DMS53 treated with DMSO at 0.1 percent for 48 hours (cell line): ENCODE results near the gene HSF2BP.
"Not testable (repeated sequence)": the region's sequence is repeated elsewhere in the genome, so short reads cannot be mapped to it uniquely, and the experiment has no call there.

ENCODE experiments used
- DNase-seq: peaks from one replicate; lab custom pipeline; 2025; ENCODE audit not compliant: unreplicated experiment; lab: John Stamatoyannopoulos, UW

The HSF2BP gene

DNA sequence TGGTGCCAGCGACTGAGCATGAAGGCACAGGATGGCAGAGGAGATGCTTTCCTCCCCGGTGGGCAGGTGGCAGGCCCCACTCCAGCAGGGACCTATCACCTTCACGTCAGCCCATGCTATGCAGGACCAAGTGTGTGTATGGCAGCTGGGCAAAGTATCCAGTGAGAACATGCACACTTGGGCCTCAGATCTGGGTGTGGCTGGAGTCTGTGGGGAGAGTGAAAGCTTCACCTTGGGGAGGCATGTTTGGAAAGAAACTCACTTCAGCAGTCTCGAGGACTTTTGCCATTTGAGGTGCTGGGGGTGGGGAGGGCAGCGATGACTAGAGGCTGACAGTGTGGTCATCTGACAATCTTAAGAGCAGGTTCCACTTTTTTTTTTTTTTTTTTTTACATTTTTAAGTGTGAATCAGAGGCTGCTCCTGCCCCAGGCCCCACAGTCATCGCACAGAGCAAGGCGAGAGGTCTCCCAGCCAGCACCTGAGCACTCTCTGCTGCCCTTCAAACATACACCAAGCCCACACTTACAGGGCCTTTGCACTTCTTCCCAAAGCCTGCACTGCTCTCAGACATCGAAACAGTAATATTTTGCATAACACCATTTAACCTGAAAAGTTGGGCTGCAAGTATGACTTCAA, 136.7 kb downstream of the HSF2BP start:
- not testable (repeated sequence) for DNase-seq

DNA sequence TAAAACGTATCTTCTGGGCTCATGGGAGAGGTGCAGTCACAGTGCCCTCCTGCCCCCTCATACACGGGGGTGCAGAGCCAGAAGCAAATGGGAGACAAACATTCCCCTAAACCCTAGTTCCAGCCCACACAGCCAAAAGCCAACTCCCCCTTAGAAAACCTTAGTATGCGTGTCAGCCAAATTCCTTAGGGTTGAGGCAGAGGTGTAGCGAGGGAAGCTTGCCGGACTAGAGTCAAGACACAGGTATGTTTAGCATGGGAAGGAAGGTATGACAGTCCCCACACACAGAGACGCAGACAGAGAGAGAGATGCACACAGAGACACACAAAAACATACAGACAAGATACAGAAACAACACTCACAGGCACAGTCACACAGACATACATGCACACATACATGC, 141.6 kb downstream of the HSF2BP start:
- DNase-seq = not testable (repeated sequence)

DNA sequence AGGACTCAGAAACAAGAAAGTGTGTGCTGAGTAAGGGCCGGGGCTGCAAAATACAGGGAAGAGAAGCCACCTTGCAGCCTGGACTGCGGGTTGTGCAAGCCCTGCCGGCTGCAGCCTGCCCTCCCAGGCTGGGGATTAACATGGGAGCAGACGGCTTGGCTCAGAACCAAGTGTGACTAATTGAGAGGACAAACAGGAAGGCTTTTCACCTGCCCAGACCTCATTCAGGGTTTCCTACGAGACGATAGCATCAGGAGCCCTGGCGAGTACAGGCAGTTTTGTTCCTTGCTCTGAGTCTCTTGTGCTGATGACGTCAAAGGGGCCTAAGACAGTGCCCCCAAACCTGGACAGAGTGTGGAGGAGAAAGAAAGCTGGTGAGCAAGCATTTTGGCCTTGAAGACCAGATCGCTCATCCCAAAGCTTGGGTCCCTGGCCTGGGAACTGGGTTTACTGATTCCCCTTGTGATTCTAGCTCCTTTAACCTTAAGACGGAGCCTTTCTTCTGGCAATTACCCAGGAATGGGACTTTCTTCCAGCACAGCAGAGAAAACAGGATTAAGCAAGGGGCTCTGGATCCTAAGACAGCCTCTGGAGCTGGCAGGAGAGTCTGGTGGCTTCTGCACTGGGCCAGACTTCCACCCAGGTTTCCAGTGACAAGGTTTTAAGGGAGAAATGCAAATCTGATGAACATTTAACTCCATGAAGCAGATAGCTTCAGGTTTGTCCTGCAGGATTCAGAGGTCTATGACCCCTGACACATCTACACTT, 142.2 kb downstream of the HSF2BP start:
- not testable (repeated sequence) for DNase-seq

DNA sequence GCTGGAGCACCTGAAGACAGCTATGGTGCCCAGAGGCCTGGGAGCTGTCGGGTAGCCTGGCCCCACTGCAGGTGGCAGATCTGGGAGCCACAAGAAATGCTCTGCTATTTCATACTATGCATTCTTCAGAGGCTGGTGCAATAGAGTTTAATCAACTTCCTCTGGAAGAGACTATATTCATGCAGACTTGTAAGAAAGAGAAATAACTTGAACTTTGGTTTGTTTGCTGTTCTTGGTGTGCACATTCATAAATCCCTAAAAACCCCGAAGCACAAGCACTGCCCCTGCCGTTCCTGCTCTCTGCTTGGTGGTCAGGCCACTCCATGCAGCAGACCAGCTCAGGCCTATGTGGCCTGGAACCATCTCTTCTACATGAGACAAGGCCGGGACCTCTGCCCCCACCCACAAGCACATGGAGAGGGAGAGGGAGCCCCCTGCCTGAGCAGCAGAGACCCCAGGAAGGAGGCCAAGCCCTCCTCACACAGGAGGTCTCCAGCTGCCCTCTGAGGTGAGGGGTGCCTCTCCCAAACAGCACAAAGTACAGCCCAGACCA, 142.9 kb downstream of the HSF2BP start:
- DNase-seq = not testable (repeated sequence)

DNA sequence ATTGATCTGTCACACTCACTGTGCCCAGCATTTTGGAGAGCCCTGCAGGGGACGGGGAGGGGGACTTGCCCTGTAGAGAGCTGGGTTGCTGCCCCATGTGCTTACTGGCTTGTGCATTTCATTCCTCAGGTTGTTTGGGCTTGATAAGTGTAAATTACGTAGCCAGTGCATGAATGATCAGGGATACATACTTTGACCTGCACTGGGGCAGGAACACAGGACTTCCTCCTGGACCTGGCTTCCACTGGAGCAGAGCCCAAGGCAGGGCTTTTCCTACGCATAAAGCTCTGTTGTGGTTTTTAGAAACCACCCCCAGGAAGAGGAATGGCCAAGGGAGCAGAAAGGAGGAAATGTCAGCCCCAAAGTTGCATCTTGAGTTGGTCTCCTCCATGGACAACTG, 144.5 kb downstream of the HSF2BP start:
- not testable (repeated sequence) for DNase-seq

DNA sequence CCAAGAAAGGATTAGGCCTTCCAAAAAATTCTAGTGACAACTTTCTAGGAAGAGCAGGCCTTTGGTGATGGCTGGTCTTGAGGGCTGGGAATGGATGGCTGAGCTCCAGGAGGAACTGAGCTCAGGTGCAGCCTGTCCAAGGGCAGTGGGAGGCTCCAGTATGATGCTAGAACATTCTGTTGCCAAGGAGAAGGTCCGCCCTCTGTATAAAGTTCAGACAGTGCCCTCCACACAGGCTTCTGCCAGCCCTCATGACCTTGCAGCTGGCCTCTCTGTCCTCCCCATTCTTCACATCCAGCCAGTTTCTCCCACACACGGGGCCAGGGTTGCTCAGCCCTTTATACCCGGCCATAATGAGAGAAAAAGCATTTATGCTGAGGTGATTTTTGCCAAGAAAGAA, 146.3 kb downstream of the HSF2BP start:
- not testable (repeated sequence) for DNase-seq

DNA sequence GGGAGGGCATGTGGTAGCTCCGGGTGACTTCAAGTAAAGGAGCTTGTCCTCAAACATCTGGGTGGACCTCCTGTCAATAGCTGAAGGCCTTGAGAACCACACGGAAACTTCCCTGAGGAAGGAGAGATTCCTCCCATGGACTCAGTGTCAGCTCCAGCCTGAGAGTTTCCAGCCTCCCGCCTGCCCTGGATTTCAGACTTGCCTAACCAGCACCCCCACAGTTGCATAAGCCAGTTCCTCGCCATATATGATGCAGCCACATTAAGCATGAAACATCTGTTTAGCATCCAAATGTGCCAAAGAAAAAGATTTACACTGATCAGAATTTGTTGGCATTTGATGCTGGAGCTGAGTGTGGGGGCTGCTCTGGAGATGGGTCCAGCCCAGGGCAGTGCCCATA, 148.1 kb downstream of the HSF2BP start:
- not testable (repeated sequence) for DNase-seq

DNA sequence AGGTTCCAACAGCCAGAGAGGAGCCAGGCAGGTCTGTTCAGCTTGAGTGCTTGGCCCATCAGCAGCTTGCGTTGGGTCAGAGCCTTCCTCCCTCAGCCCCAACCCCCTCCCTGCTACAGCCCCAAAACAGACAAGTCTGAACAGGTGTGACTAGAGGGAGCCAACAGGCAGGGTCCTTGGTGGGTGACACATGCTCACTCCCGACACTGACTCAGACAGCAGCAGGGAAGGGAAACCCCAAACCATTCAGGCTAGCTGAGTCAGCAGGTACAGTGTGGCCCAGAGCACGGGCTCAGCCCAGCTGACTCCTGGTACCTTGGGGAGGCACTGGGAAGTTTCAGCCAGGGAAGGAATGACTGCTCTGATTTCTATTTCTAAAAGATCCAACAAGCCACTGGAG, 148.6 kb downstream of the HSF2BP start:
- DNase-seq = not testable (repeated sequence)

DNA sequence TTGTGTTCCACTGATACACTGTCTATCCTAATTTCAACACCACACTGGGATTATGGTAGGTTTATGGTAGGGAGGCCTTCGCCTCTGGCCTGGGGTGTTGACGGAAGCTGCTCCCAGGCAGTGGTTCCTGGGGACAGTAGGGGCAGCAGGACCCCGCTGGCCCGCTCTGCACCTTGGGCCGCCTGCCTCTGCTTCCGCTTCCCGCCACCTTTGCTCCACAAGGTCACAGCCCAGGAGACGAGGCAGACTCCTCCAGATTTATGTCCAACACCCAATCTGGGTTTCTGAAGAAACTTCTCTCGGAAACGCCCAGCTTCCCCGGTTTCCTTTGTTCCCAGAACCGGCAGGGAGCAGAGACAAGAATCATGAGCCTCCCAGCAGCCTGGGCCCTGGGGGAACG, 155.4 kb downstream of the HSF2BP start:
- not testable (repeated sequence) for DNase-seq

DNA sequence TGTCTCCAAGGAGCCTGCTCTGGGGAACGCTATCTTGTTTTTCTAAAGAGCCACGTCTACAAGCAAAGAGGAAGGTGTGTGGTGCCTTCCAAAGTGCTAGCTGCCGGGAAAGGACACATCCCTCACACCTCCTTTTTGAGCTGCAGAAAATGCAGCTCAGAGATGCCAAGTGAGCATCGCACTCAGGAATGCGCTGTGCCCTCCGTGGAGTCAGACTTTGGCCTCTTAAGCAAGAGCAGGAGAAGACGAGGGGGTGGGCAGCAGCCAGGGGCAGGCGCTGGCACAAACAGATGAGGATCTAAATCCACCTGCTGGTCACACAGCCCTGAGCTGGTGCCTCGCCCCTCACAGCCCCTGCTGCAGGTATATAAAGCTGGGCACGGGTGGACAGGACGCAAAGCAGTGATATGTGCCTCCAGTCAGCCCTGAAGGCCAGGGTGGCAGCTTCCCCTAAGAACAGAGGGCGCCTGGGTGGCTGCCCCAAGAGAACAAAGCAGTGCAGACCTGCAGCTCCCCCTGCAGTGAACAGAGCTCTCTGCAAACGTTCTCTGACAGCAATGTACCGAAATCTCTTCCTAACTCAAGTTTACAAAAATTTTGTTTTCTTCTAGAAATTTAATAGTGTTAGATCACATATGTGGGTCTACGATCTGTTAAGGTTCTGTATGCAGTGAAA, 156.1 kb downstream of the HSF2BP start:
- DNase-seq = not testable (repeated sequence)

DNA sequence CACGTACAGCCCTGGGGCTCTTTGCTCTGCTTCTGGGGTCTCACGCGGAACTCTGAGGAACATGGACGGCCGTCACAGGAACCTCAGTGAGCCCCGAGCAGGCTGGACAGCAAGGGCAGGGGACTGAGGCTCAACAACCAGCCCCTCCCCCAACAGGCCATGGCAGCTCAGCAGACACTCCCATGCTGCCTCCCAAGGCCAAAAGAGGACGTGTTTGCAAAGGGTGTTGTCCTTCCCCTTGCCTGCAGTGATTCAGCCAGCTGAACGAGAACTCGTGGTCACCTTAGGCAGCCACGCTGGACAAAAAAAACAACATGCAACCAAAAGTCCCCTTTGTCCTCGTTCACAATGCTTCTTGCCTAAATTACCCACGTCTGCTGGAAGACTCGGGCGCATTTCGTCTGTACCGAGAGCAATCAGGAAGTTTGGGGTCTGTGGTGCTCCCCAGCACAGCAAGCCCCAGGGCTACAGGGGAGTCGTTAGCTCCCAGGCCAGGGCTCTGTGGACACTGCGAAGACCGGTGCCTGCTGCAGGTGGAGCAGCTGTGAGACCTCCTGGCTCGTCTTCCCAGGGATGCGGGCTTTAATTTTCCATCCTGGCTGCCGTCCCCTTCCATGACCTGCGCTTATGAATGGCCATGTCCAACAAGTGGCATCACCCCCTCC, 156.7 kb downstream of the HSF2BP start:
- not testable (repeated sequence) for DNase-seq

DNA sequence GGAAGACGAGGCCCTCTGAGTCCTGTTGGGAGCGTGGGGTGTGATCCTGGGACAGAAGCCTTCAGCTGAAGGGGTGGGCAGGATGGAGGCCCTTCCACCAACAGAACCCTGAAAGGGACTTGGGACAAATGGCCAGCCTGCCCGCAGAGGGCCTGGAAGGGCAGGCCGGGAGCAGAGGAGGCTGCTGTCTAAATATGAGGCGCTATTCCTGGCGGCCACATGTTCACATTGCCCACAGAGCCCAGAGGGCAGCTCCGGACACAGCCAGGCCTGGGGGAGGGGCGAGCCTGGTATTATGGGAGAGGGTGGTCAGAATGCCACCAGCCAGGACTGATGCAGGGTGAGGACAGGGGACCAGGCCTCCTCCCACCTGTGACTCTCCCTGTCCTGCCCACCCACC, 160.4 kb downstream of the HSF2BP start:
- not testable (repeated sequence) for DNase-seq

DNA sequence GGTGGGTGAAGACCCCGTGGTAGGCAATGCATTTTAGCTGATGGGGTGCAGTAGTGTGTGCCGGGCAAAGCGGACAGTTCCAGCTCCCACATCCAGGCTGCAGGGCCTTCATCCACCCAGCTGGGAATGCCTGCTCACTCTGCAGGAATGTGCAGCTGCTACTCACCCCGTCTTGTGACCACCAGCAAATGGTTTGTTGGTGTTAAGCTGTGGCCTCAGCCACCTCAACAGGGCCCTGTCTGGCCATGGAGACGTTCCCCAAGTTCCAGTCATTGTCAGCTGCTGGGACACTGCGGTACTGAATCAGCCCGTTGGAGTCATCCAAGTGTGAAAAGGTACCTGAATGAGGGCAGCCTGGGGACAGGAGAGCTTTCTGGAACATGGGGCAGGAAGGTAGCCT, 161.2 kb downstream of the HSF2BP start:
- not testable (repeated sequence) for DNase-seq

DNA sequence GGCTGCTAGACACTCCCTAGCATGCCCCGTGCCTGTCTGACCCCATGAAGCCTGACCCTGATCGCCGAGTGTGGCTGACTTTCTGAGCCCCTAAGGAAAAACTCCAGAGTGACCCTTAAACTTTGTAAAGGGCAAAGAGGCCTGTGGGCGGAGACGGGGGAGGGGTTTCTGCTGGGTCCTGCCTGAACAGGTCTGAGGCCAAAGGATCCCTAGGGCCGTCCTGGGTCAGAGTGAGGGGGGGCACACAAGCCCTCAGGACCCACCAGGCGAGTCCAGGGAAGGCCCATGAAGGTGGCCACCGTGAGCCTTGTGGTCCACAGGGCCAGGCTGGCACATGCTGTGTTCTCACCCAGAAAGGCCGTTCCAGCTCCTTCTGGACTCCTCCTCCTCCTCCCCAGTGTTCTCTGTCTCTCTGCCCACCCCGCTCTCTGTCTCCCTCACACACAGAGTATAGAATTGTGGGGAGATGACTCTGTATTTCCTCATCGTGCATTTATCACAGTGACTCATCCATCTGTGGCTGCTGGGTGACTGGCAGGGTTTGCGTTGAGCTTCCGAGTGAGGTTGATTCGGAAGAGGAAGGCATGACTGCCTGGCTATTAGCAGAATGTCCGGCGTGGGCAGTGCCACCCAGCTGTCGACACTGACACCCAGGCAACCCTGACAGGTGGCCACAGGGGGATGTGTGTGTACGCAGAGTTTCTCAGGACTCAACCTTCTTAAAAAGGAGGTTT, 164.8 kb downstream of the HSF2BP start:
- not testable (repeated sequence) for DNase-seq

DNA sequence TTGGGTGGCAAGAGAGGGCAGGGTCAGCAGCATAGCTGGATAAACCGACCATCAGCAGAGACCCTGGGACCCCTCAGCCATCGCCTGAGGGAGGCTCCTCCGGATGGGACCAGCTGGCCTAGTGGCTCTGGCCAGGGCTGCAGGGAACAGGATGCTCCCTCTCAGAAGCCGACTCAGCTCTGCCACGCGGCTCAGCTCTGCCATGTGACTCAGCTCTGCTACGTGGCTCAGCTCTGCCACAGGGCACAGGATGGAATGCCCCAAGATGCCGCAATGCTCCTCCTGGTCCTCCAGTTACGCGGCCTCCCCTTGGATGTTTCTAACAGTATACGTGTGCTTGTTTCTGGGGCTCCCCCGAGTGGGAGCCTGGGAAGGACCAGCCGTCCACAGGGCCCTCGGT, 165.8 kb downstream of the HSF2BP start:
- not testable (repeated sequence) for DNase-seq

DNA sequence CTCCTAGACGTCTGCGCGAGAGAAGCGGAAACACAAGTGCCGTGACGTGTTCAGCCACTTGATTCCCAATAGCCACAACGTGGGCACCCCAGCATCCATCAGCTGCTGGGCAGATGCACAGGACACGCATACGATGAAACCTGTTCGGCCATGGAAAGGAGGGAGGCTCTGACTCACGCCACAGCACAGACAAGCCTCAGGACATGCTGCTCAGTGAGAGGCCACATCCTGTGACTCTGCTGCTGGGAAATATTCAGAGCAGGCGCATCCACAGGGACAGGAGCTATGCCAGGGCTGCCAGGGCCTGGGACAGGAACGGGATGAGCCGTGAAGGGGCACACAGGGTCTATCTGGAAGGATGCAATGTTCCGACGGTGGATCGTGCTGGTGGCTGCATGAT, 171.1 kb downstream of the HSF2BP start:
- not testable (repeated sequence) for DNase-seq

DNA sequence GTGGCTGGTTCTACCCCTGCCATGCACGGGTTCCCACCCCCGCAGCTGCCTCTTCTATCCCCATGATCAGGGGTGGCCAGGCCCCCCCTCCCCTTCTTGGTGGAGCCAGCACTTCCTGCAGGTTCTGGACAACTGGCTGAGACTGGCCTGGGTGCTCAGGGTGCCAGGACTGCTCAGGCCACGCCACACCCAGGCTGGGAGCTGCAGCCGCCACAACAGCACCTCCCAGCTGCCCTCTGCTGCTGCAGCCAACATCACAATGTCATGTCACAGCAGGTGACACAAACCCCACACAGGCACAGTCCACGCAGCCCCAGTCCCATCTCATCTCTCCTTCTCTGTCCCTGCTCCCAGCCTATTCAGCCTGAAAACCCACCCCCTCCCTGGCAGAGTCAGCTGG, 173.2 kb downstream of the HSF2BP start:
- not testable (repeated sequence) for DNase-seq

DNA sequence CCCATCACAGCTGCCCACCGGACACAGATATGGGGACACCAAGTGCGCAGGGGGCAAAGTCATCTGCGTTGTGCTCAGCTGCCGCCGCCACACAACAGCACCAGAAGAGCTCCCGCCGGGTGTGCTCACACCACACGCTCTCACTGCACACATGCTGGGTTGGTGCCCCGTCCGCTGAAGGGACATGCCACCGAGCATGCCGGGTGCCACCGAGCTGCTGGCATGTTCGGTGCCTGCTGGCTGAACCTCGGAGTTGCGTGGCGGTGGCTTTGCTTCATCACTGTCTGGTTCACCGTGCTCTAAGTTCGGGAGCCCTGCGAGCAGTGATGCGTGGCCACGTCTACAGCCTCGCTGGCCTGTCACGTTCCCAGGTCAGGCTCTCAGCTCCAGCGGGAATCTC, 174.3 kb downstream of the HSF2BP start:
- not testable (repeated sequence) for DNase-seq

DNA sequence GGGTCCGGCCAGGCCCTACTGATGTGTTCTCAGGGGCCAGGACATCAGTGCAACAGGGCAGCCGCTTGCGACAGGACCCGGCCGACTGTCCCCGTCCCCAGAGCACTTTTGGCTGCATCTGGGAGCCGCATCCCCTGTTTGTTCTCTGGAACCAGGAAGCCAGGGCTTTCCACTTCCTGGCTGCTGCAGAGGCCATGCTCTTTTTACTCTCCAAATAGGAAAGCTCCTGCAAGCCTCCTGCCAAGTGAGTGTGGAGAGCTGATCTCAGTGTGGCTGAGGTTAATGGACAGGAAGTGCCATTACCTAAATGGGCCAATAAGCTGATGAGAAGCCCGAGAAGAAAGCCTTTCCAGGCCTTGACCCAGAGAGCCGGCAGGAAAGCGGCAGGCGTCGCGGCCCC, 180.1 kb downstream of the HSF2BP start:
- DNase-seq = not testable (repeated sequence)
